ENCODE data around the gene PLEKHA6.

The PLEKHA6 gene

DNA sequence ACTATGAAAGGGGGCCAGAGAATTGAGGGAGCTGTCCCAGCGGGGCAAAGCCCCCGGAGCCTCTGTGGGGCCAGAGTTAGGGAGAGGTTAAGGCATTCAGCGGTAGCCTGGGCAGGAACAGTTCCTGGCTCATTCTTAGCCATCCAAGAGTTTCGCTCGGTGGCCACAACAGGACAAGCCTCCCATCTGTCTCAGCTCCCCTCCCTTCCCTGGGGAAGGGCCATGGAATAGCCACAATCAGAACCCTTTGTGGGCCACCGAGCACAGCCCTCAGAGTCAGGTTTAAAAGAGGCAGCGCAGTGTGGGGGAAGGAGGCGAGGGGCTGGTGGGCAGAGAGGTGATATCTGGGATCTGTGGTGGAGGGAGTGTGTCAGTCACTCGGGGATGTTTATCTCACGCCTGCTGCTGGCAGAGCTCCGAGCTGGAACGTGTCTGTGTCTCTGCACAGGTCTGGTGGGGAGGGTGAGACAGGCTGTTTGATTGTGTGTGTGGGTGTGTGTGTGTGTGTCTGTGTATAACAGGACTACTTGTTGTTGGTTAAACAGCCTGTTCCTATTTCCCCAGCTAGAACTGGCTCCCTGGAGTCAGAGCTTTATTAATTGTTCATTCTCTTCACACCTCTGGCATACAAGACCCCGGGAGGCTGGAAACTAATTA, 96.3 kb downstream of the PLEKHA6 start:
- no peak for ATAC-seq
- TF ChIP-seq SNAI2 (CRISPR knock-in tag; IDR thresholded peaks at IDR 0.05) (no peak), TCF4 (CRISPR knock-in tag; IDR thresholded peaks at IDR 0.05; ENCODE audit: borderline replicate concordance) (0 out of 2 replicates have a peak, but pooled peaks have one; percentile 9), TOX (CRISPR knock-in tag; IDR thresholded peaks at IDR 0.05; ENCODE audit: borderline replicate concordance) (no peak), GLIS3 (CRISPR knock-in tag; IDR thresholded peaks at IDR 0.05) (no peak), ZFP3 (CRISPR knock-in tag; IDR thresholded peaks at IDR 0.05) (no peak), ISL1 (CRISPR knock-in tag; IDR thresholded peaks at IDR 0.05) (no peak), BACH2 (CRISPR knock-in tag; IDR thresholded peaks at IDR 0.05; ENCODE audit: borderline replicate concordance) (no peak)
- TF ChIP-seq, protein P1, sequence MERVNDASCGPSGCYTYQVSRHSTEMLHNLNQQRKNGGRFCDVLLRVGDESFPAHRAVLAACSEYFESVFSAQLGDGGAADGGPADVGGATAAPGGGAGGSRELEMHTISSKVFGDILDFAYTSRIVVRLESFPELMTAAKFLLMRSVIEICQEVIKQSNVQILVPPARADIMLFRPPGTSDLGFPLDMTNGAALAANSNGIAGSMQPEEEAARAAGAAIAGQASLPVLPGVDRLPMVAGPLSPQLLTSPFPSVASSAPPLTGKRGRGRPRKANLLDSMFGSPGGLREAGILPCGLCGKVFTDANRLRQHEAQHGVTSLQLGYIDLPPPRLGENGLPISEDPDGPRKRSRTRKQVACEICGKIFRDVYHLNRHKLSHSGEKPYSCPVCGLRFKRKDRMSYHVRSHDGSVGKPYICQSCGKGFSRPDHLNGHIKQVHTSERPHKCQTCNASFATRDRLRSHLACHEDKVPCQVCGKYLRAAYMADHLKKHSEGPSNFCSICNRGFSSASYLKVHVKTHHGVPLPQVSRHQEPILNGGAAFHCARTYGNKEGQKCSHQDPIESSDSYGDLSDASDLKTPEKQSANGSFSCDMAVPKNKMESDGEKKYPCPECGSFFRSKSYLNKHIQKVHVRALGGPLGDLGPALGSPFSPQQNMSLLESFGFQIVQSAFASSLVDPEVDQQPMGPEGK (CRISPR knock-in tag; IDR thresholded peaks at IDR 0.05; ENCODE audit: borderline replicate concordance), result no peak

DNA sequence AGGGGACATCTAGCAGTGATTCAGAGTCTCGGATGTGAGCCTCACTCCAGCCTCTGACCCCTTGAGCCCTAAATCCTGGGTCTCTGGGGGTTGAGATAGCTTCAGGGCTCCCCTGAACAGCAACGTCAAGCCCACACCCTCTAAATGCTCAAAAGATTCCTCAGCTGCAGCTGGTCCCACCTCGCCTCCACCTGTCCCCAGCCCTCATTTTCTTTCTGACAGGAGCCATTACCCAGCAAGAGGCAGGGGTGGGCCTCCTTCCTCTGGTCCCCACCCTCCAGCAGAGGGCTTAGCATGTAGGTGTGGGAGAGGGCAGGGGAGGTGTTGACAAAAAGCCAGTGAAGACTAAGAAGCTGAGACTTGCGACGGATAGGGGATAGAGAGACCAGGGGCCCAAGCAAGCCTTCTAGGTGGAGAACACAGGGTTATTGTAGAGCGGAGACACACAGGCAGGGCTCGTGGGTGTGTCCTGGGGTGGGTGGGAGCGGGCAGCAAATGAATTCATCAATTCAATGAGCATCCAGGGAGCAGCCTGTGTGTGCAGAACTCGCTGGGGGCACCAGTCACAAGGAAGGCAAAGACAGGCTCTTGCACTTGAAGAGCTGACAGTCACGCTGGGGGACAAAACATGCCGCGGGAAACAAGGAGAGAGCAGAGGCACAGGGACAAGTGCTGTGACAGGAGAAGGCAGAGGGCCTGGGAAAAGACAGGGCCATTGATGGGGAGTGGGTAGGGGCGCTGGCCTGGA, 97.0 kb downstream of the PLEKHA6 start:
- no peak for TF ChIP-seq GLIS3 (CRISPR knock-in tag; IDR thresholded peaks at IDR 0.05)
- TF ChIP-seq ZNF8 (CRISPR knock-in tag; IDR thresholded peaks at IDR 0.05), result no peak
- TF ChIP-seq, protein P1 (CRISPR knock-in tag; IDR thresholded peaks at IDR 0.05; ENCODE audit: borderline replicate concordance), result no peak
- TF ChIP-seq OSR1 (CRISPR knock-in tag; IDR thresholded peaks at IDR 0.05), result no peak
- TF ChIP-seq, protein P2, sequence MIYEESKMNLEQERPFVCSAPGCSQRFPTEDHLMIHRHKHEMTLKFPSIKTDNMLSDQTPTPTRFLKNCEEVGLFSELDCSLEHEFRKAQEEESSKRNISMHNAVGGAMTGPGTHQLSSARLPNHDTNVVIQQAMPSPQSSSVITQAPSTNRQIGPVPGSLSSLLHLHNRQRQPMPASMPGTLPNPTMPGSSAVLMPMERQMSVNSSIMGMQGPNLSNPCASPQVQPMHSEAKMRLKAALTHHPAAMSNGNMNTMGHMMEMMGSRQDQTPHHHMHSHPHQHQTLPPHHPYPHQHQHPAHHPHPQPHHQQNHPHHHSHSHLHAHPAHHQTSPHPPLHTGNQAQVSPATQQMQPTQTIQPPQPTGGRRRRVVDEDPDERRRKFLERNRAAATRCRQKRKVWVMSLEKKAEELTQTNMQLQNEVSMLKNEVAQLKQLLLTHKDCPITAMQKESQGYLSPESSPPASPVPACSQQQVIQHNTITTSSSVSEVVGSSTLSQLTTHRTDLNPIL (CRISPR knock-in tag; IDR thresholded peaks at IDR 0.05; ENCODE audit: low read depth), result no peak
- TF ChIP-seq, protein P3, sequence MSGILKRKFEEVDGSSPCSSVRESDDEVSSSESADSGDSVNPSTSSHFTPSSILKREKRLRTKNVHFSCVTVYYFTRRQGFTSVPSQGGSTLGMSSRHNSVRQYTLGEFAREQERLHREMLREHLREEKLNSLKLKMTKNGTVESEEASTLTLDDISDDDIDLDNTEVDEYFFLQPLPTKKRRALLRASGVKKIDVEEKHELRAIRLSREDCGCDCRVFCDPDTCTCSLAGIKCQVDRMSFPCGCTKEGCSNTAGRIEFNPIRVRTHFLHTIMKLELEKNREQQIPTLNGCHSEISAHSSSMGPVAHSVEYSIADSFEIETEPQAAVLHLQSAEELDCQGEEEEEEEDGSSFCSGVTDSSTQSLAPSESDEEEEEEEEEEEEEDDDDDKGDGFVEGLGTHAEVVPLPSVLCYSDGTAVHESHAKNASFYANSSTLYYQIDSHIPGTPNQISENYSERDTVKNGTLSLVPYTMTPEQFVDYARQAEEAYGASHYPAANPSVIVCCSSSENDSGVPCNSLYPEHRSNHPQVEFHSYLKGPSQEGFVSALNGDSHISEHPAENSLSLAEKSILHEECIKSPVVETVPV (CRISPR knock-in tag; IDR thresholded peaks at IDR 0.05), result no peak
- no peak for TF ChIP-seq ZNF70 (CRISPR knock-in tag; IDR thresholded peaks at IDR 0.05)
- ATAC-seq, result no peak

DNA sequence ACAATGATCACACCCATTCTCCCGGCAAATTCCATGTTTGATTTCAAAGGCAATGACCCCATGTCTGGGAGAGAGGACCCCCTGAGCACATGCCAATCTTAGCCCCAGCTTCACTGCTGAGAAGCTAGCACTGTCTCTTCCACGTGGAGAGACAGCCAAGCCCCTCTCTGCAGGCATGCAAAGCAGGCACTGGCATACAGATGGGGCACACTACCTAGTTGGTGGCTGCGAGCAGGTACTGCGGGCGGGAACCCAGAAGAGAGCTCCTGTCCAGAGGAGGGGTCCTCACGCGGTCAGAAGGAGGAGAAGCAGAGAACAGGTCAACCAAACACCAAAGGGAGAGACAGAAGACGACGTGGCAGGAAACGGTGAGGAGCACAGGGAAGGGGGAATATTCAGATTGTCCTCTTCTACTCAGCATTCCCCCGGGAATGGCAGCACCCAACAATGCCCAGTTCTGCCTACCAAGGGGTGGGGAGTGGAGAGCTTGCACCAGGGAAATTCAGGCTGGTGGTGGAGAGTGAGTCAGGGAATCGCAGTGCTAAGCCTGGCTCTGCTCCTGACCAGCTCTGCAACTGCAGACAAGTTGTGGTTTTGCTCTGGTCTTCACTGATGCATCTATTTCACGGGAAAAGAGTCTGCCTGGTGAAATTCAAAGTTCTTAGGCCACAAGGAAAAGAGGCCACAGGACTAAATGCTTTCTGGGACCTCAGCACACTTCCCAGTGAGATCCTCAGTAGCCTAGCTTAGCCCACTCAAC, 97.8 kb downstream of the PLEKHA6 start:
- TF ChIP-seq ARNTL (CRISPR knock-in tag; IDR thresholded peaks at IDR 0.05; ENCODE audit: borderline replicate concordance, low read depth), result no peak
- TF ChIP-seq TCF4 (CRISPR knock-in tag; IDR thresholded peaks at IDR 0.05; ENCODE audit: borderline replicate concordance), result no peak
- no peak for TF ChIP-seq BACH2 (CRISPR knock-in tag; IDR thresholded peaks at IDR 0.05; ENCODE audit: borderline replicate concordance)
- TF ChIP-seq ZNF70 (CRISPR knock-in tag; IDR thresholded peaks at IDR 0.05), result no peak
- TF ChIP-seq, protein P4, sequence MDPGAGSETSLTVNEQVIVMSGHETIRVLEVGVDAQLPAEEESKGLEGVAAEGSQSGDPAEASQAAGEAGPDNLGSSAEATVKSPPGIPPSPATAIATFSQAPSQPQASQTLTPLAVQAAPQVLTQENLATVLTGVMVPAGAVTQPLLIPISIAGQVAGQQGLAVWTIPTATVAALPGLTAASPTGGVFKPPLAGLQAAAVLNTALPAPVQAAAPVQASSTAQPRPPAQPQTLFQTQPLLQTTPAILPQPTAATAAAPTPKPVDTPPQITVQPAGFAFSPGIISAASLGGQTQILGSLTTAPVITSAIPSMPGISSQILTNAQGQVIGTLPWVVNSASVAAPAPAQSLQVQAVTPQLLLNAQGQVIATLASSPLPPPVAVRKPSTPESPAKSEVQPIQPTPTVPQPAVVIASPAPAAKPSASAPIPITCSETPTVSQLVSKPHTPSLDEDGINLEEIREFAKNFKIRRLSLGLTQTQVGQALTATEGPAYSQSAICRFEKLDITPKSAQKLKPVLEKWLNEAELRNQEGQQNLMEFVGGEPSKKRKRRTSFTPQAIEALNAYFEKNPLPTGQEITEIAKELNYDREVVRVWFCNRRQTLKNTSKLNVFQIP (CRISPR knock-in tag; IDR thresholded peaks at IDR 0.05; ENCODE audit: borderline replicate concordance, low read depth), result no peak
- no peak for TF ChIP-seq ZFP3 (CRISPR knock-in tag; IDR thresholded peaks at IDR 0.05)
- TF ChIP-seq ESRRG (CRISPR knock-in tag; IDR thresholded peaks at IDR 0.05), result no peak
- TF ChIP-seq, protein P5, sequence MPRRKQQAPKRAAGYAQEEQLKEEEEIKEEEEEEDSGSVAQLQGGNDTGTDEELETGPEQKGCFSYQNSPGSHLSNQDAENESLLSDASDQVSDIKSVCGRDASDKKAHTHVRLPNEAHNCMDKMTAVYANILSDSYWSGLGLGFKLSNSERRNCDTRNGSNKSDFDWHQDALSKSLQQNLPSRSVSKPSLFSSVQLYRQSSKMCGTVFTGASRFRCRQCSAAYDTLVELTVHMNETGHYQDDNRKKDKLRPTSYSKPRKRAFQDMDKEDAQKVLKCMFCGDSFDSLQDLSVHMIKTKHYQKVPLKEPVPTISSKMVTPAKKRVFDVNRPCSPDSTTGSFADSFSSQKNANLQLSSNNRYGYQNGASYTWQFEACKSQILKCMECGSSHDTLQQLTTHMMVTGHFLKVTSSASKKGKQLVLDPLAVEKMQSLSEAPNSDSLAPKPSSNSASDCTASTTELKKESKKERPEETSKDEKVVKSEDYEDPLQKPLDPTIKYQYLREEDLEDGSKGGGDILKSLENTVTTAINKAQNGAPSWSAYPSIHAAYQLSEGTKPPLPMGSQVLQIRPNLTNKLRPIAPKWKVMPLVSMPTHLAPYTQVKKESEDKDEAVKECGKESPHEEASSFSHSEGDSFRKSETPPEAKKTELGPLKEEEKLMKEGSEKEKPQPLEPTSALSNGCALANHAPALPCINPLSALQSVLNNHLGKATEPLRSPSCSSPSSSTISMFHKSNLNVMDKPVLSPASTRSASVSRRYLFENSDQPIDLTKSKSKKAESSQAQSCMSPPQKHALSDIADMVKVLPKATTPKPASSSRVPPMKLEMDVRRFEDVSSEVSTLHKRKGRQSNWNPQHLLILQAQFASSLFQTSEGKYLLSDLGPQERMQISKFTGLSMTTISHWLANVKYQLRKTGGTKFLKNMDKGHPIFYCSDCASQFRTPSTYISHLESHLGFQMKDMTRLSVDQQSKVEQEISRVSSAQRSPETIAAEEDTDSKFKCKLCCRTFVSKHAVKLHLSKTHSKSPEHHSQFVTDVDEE (CRISPR knock-in tag; IDR thresholded peaks at IDR 0.05), result no peak
- TF ChIP-seq ZC3H10 (CRISPR knock-in tag; IDR thresholded peaks at IDR 0.05), result no peak

More for the DNA sequence above, 97.8 kb downstream of the PLEKHA6 start:
- ATAC-seq, result no peak
